ENCODE measurements around the gene DRAM1.

DNA sequence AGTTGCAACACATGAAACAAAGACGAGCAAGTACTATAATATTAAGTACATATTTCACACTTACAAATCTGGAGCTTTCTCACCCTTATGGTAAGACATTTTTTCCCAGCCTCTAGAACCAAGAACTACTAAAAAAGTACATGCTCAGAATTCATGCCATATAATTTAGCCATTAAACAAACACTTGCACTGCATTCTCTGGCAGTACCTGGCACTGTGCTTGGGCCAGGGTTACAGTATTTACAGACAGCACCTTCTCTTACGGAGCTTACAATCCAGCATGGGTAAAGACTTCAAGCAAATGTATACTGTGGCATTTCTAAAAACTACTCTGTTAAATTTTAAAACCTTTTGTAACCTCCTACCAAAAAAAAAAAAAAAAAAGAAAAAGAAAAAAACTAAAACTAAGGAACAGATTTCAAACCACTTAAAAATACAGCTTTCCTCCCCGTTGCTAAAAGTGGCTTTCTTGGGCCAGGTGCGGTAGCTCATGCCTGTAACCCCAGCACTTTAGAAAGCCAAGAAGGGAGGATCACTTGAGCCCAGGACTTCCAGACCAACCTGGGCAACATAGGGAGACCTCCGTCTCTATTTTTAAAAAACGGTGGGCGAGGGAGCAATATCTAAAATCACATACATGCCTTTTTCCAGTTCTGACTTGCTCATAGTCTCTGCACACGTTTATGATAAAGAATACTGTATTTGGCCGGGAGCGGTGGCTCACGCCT, 47.6 kb upstream of the DRAM1 start:
- TF ChIP-seq, protein P1, sequence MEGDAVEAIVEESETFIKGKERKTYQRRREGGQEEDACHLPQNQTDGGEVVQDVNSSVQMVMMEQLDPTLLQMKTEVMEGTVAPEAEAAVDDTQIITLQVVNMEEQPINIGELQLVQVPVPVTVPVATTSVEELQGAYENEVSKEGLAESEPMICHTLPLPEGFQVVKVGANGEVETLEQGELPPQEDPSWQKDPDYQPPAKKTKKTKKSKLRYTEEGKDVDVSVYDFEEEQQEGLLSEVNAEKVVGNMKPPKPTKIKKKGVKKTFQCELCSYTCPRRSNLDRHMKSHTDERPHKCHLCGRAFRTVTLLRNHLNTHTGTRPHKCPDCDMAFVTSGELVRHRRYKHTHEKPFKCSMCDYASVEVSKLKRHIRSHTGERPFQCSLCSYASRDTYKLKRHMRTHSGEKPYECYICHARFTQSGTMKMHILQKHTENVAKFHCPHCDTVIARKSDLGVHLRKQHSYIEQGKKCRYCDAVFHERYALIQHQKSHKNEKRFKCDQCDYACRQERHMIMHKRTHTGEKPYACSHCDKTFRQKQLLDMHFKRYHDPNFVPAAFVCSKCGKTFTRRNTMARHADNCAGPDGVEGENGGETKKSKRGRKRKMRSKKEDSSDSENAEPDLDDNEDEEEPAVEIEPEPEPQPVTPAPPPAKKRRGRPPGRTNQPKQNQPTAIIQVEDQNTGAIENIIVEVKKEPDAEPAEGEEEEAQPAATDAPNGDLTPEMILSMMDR (IDR thresholded peaks at IDR 0.05), result no peak
- no peak for TF ChIP-seq POLR2AphosphoS5 (IDR thresholded peaks at IDR 0.05)
